H4 (cell line): Measurements from ENCODE around the gene DHFR2. TPM values are rescaled to one million over a fixed set of nuclear protein-coding genes. Genes with fewer than 3 reads are reported as not detected.
"Not testable (repeated sequence)": the region's sequence is repeated elsewhere in the genome, so short reads cannot be mapped to it uniquely, and the experiment has no call there.

Source experiments
- DNase-seq: peaks from one replicate; pipeline ENCODE4 v3.0.0-alpha.2; 2015; ENCODE audit warnings: low spot score
- total RNA-seq: library from RNA; depleted of rRNA; stranded (reverse); fragments of >200 nt; shearing (Covaris generic); gene quantifications from 2 replicates; pipeline ENCODE4 v1.2.3, GENCODE V29; 2014

DHFR2 gene
- total RNA-seq, 1 experiment from 2014 or later, result 3.9 TPM

GRCh38 chr3:94065819-94066480, 3.2 kb upstream of the DHFR2 start:
- DNase-seq, result no peak

- no peak for DNase-seq
Measured at GRCh38 chr3:94065122-94065521, 2.4 kb upstream of the DHFR2 start.

GRCh38 chr3:94064243-94064860, 1.6 kb upstream of the DHFR2 start:
- DNase-seq, result no peak

GRCh38 chr3:94063496-94064119, 892 bp upstream of the DHFR2 start:
- no peak for DNase-seq

GRCh38 chr3:94061297-94061696, 1.4 kb downstream of the DHFR2 start:
- no peak for DNase-seq

- no peak for DNase-seq
Measured at GRCh38 chr3:94050546-94050945, 12.2 kb downstream of the DHFR2 start.

GRCh38 chr3:94049267-94049666, 13.4 kb downstream of the DHFR2 start:
- DNase-seq, result no peak

GRCh38 chr3:94046533-94046932, 16.2 kb downstream of the DHFR2 start:
- DNase-seq, result no peak

- not testable (repeated sequence) for DNase-seq
Measured at GRCh38 chr3:94044100-94044936, 18.4 kb downstream of the DHFR2 start.

- no peak for DNase-seq
Measured at GRCh38 chr3:94043285-94043684, 19.4 kb downstream of the DHFR2 start.

GRCh38 chr3:94036909-94037507, 25.7 kb downstream of the DHFR2 start:
- peak; percentile 29 for DNase-seq

GRCh38 chr3:94028093-94028837, 34.5 kb downstream of the DHFR2 start, which contains the start of gene STX19:
STX19 (minus strand) TSS chr3:94028597; CDS start chr3:94015269, 13,328 bp downstream.
- no peak for DNase-seq

GRCh38 chr3:94026623-94027022, 36.1 kb downstream of the DHFR2 start:
- DNase-seq, result no peak

- DNase-seq, result no peak
Measured at GRCh38 chr3:94024385-94024784, 38.3 kb downstream of the DHFR2 start.

GRCh38 chr3:94020293-94020692, 42.4 kb downstream of the DHFR2 start:
- DNase-seq, result no peak

GRCh38 chr3:94019659-94020058, 43.1 kb downstream of the DHFR2 start:
- no peak for DNase-seq

GRCh38 chr3:94015025-94015424, 47.7 kb downstream of the DHFR2 start:
- no peak for DNase-seq

- DNase-seq, result no peak
Measured at GRCh38 chr3:94012185-94012584, 50.5 kb downstream of the DHFR2 start.

GRCh38 chr3:94011233-94011711, 51.4 kb downstream of the DHFR2 start:
- no peak for DNase-seq

GRCh38 chr3:94009608-94010007, 53.1 kb downstream of the DHFR2 start:
- no peak for DNase-seq

- no peak for DNase-seq
Measured at GRCh38 chr3:94008253-94008652, 54.5 kb downstream of the DHFR2 start.
